ENCODE data around the gene EDN2. TPM values are rescaled to one million over a fixed set of nuclear protein-coding genes. Genes with fewer than 3 reads are reported as not detected.

Gene EDN2
- polyA plus RNA-seq, result 1 to 10 TPM in 1 of 3 donors, under 1 TPM in 1, not detected in 1; 0.07 to 1.4 TPM

DNA sequence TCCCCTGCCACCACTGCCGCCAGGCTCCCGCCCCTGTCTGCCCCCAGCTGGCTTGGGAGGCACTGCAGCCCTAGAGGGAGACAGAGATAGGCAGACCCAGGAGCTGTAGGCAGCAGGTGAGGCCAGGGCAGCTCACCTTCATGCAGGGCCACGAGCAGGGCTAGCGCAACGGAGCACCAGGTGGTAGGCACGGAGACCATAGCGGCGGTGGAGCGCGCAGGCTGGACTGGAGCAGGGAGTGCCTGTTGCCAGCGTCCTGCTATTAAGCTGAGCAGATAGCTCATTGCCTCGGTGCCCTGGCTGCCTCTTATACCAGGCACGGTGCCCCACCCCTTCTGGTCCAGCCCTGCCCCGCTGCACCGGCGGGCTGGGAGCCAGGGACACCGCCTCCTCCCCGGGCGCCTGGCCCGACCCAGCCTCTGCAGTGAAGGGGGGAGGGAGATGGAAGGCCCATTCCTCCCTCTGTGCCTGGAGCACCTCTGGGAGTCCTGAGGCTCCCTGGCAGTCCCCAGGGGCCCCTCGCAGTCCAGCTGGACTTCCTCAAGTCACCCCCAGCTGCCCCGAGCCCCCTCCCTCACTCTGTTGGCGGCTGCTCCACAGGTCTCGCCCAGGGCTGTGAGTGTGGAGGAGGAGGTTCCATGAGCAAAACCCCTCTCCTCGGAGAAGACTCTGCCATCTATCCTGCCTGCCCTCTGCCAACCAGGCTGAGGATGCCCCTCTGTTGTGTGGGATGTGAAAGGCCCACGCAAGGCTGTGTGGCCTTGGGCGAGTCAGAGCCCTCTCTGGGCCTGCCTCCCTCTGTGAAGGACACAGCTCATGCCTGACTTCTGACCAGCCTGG is at the start of gene EDN2:
Gene EDN2, minus strand, starts transcription at position 282 of the 840 bp plus-strand sequence. Its CDS starts 82 bp downstream, at position 200.
- 29 to 60% (median 56%) methylated on average over 23 to 27 of the region's 27 CpGs for WGBS, 3 donors
- H3K27ac ChIP-seq (ENCODE audit: low read depth, low read length), result no peak within 1 kb of the TSS

DNA sequence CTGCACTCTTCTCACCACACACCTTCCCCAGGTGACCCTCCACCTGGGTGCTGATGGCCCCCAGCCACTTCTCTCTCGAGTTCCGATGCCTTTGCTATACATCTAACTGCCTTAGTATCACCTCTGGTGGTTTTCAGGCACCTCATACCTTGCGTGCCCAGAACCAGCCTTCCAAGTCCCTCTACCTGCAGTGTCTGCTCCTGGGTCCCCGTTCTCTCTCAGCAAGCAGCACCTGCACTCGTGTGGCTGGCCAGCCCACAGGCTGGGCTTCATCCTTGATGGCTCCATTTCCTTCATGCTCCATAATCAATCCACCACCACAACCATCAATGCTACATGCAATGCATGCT is 49.2 kb upstream of the EDN2 start:
- WGBS, 3 donors, result 78 to 96% (median 94%) methylated on average over 5 of the region's 5 CpGs
- no peak overlapping the region for H3K27ac ChIP-seq (ENCODE audit: low read depth, low read length)

DNA sequence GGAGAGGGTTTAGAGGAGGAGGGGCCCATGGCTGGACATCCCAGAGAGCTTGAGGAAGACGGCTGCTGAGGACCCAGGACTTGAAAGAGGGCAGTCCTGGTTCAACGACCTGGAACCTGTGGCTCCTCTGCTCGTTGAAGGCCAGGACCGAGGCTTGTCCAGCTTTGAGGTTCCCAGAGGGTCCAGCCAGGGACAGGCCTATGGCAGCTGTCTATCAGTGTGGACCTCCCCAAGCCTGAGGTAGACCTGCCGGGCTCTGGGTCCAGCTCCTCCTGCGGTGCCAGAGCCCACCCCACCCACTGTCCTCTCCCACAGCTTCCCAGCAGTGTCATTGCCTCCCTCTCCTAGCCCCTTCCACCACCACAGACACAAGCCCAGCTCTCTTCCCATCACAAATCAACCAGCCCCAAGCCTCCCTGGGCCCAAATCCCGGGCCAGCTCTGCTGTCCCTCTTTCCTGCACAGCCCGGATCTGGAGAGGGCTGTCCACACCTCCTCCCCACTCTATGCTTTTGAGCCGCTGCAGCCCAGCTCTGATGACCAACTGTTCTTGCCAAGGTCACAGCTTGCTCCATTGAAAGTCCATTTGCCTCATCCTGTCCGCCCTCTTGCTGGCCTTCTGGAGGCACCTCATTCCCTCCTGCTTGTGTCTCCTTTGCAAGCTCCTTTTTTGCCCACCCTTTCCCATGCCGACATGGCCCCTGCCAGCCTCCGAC is 48.7 kb upstream of the EDN2 start:
- H3K27ac ChIP-seq (ENCODE audit: low read depth, low read length), result no peak overlapping the region
- 90 to 95% (median 91%) methylated on average over 11 to 12 of the region's 12 CpGs for WGBS, 3 donors

DNA sequence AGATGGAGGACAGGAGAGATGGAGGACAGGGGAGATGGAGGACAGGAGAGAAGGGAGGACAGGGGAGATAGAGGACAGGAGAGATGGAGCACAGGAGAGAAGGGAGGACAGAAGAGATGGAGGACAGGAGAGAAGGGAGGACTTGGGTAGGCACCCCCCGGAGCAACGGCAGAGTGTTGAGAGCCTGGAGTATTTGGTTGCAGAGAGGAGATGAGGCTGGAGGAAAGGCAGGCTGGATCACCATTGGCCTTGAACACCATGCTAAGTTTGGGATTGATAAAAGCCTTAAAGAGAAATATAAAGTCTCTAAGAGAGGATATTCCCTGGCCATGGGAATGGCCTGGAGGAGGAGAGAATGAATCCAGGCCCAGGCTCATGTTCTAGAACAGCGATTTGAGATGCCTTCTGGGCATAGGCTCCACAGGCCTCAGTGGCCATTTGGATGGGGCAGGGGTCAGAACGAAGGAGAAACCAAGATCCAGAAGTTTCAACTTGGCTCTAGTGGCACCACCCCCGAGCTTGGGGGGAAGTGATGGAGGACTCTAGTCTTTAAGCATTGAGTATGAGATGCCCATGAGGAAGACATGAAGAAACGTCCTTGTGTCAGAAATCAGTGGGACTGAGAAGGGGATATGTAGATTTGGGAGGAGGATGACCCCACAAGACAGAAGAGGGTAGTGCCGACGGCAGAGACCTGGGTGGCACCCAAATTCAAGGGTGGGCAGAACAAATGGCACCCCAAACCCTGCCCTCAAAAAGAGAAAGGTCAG is 47.9 kb upstream of the EDN2 start:
- 86 to 92% (median 91%) methylated on average over 8 of the region's 8 CpGs for WGBS, 3 donors
- H3K27ac ChIP-seq (ENCODE audit: low read depth, low read length), result no peak overlapping the region

DNA sequence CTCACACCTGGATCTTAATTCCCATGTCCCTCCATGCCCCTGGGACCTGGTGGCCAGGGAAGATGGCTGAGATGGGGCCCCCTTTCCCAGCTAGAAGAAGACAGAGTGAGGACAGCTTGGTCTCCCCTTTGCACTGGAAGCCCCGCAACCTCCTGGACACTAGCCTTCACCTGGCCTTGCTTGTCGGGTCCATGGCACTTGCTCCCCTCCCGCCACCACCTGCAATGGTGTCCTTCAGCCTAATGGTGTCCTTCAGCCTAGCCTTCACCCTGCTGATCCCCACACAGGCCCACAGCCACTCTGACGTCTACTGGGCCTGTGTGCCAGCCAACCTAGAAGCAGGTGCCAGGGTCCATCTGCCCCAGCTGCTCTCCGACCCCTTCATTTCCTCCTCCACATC is 45.9 kb upstream of the EDN2 start:
- WGBS, 3 donors, result 87 to 92% (median 90%) methylated on average over 5 of the region's 5 CpGs
- no peak overlapping the region for H3K27ac ChIP-seq (ENCODE audit: low read depth, low read length)

DNA sequence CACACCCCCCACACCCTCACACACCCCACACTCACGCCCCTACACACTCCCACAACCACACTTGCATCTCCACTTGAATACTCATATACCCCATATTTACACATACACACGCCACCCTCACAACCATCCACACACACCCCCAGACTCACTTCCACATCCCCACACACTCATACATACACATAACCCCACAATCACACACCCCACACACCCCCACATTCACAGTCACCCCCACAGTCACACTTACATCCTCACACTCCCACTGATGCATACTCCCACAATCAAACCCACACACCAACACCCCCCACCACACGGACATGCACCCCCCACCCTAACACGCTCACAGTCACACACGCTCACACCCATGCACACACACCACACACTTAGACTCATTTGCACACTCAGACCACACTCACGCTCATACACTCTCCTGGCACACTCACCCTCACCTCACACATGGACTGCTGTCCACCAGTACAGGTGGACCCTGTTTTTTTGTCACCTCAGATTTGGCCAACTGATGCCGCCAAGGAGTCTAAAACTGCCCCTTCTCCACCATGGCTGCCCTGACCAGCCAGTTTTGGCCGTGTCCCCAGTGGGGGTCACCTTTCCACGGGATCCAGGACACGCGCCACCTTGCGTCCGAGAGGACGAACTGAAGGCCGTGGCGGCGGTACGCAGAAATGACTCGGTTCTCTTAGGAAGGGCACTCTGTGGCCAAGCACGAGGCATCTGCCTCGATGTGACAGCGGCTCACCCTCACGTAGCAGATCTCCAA is 45.3 kb upstream of the EDN2 start:
- 89 to 94% (median 94%) methylated on average over 23 of the region's 23 CpGs for WGBS, 3 donors
- no peak overlapping the region for H3K27ac ChIP-seq (ENCODE audit: low read depth, low read length)

DNA sequence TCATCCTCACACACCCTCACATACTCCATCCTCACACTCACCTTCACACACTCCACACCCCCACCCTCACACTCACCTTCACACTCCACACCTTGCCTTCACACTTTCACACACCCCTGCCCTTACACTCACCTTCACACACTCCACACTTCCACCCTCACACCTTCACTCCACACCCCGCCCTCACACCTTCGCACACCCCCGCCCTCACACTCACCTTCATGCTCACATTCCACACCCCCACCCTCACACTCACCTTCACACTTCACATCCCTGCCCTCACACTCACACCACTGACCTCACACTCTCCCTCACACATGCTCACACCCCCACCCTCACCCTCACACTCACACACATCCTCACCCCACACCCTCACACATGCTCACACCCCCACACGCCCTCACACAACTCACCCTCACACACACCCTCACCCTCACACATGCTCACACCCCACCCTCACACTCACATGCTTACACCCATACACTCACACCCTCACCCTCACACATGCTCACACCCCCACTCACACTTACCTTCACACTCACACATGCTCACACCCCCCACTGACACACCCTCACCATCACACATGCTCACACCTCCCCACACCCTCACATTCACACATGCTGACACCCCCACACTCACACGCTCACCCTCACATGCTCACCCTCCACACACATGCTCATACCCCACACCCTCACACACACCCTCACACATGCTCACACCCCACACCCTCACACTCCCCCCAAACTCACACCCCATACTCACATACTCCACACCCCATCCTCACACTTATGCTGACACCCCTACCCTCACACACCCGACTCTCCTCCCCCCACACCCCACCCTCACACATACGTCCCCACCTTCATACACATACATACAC is 44.5 kb upstream of the EDN2 start:
- 59 to 82% (median 81%) methylated on average over 7 of the region's 7 CpGs for WGBS, 3 donors
- H3K27ac ChIP-seq (ENCODE audit: low read depth, low read length), result no peak overlapping the region

DNA sequence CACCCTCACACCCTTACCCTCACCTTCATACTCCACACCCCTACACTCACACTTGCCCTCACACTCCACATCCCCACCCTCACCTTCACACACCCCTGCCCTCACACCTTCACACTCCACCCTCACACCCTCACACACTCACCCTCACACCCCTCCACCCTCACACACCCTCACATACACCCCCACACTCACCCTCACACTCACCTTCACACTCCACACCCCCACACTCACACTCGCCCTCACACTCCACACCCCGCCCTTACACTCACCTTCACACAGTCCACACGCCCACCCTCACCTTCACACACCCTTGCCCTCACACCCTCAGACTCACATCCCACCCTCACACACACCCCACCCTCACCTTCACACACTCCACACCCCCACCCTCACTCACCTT is 43.6 kb upstream of the EDN2 start:
- 71 to 98% (median 82%) methylated on average over 3 of the region's 3 CpGs for WGBS, 3 donors
- no peak overlapping the region for H3K27ac ChIP-seq (ENCODE audit: low read depth, low read length)

DNA sequence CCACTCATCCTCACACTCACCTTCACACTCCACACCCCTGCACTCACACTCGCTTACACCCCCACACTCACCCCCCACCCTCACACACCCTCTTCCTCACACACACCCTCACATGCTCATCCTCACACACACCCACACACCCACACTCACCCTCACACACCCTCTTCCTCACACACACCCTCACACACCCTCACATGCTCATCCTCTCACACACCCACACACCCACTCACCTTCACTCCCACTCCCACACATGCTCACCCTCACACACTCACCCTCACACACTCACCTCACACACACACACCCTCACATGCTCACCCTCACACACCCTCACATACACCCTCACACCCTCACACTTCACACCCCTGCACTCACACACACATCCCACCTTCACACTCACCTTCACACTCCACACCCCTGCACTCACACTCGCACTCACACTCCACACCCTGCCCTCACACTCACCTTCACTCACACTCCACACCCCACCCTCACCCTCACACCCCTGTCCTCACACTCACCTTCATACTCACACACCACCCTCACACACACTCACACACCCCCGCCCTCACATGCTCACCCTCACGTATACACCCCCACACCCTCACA is 42.6 kb upstream of the EDN2 start:
- 90 to 96% (median 96%) methylated on average over 4 of the region's 4 CpGs for WGBS, 3 donors
- H3K27ac ChIP-seq (ENCODE audit: low read depth, low read length), result no peak overlapping the region

DNA sequence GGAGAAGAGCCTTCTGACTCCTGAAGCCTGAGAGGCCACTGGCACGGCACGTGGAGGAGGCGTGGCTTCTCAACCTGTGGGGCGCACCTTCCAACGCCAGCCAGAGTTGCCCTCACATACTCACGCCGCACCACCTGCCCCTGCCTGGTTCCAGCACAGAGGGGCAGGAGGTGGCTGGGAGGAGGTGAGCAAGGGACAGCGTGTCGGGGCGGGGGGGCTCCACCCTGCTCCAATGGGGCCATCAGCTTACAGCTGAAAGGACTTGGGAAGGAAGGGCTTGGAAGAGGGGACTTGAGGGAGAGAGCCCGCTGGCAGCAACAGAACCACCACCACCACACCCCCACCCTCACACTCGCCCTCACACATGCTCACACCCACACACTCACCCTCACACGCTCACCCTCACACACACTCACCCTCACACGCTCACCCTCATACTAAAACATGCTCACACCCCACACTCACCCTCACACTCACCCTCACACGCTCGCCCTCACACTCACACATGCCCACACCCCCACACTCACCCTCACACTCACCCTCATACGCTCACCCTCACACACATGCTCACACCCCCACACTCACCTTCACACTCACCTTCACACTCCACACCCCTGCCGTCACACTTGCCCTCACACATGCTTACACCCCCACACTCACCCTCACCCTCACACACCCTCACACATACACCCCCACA is 41.6 kb upstream of the EDN2 start:
- WGBS, 3 donors, result 85 to 89% (median 89%) methylated on average over 16 to 18 of the region's 18 CpGs
- H3K27ac ChIP-seq (ENCODE audit: low read depth, low read length), result no peak overlapping the region

DNA sequence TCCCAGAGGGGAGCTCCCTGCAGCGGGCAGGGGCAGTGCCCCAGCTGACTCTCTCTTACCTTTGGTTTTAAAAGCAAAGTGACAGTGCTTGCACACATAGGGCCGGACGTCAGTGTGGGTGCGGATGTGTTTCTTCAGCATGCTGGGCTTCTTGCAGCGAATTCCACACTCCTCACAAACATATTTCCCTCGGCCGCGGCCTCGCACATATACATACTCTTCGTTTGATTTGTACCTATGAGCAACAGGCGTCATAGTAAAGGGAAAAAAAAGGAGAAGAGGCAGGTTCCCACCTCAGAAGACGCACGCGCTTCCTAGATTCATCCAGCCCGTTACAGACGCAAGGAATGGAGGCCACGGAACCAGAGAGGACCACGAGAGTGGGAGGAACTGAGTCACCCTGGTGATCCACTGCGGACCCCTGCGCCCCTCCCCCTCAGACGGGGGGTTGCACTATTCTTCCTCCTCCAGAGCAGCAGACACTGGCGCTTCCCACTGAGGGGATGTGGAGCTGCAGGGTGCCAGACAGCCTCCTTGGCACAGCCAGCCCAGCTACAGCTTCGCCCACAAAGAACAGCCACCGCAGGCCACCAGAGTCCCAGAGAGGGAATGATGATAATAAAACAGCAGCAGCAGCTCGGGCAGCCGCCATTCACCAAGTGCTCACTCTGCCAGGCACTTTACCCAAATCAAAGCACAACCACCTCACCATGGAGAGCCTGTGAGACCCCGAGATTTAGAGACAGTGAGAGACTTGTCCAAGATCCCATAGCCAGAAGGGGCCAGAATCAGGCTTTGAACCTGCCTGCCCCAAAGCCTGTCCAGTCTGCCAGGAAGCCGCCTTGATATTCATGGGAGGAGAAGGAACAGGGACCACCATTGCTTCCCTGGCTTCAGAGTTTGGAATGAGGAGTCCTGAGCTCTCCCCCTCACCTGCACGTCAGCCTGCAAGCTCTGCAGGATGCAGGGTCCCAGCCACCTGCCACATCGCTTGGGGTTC is 40.5 kb upstream of the EDN2 start:
- 90 to 93% (median 91%) methylated on average over 28 to 30 of the region's 30 CpGs for WGBS, 3 donors

DNA sequence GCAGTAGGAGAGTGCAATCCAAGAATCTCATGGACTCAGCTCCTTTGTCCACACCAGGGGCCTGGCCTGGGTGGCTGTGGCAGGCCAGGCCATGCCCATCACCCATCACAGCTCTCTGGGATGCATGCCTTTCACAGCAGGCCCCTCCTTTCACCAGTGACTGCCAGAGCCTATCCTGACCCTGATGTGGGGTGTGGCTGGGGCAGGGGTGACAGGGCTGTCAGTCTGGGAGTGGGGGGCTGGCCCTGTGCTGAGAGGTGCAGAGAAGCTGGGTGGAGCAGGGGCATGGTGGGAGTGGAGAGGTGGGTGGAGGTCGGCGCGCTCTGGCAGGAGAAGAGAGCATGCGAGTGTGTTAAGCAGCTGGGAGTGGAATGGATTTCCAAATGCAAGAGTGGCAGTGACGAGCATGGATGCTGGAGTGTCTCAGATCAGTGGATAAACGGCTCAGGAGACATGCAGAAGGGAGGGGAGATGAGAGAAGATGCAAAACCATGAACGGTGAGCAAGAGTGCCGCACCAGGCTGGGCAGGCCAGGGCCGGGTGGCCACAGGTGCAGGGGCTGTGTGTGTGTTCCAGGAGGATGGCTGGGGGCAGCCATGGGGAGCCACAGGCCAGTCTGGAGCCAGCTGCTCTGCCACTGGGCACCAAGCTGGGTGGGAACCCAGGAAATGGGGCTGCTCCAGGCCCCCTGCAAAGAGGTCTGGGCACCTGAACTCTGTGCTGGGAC is 39.6 kb upstream of the EDN2 start:
- no peak overlapping the region for H3K27ac ChIP-seq (ENCODE audit: low read depth, low read length)
- WGBS, 3 donors, result 84 to 95% (median 90%) methylated on average over 9 of the region's 9 CpGs

More for the DNA sequence above, 40.5 kb upstream of the EDN2 start:
- no peak overlapping the region for H3K27ac ChIP-seq (ENCODE audit: low read depth, low read length)

DNA sequence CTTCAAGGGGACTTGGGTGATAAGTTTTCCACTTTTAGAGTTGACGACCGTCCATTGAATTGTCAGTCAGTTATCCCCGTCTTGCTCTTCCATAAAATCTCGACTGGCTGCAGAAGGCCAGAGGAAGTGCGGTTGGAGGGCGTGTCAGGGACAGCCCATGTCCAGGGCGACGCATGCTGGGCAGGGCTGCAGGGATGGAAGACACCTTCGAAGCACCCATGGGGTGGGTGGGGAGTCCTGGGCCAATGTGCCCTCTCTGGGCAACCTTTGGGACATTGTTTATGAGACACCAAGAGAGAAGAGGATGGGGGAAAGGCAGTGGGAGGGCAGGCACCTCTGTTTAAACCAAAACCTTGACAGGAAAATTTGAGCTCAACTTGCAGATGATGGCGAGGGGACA is 38.6 kb upstream of the EDN2 start:
- WGBS, 3 donors, result 81 to 85% (median 81%) methylated on average over 10 of the region's 10 CpGs
- no peak overlapping the region for H3K27ac ChIP-seq (ENCODE audit: low read depth, low read length)

DNA sequence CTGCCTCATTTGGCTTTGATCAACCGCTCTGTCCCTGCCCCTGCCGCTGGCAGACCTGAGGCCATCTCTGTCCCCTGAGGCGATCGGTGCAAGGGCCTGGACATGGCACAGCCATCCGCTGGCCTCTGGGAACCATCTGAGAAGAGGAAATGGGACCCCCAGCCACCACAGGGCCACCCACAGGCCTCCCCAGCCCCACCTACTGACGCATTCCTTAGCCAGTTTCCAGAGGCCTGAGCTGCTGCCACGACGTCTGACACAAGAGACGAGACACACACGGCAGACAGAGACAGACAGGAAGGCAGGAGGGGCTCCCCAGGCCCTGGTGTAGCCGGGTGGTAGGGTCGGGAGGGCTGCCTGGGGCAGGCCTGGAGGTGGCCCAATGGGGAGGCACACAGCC is 37.3 kb upstream of the EDN2 start:
- WGBS, 3 donors, result 76 to 81% (median 80%) methylated on average over 12 of the region's 12 CpGs
- no peak overlapping the region for H3K27ac ChIP-seq (ENCODE audit: low read depth, low read length)

Measured in adipose tissue (tissue), 3 donors.